HepG2 (cell line): ENCODE results near the gene AFDN. TPM values are rescaled to one million over a fixed set of nuclear protein-coding genes. Genes with fewer than 3 reads are reported as not detected.

Experiments
- ATAC-seq: fragments of 200-7000 bp; cut with Tn5 transposase; 3 replicates; pipeline ENCODE4 v1.9.1; 2020; ENCODE audit warnings: mild to moderate bottlenecking, moderate library complexity
- BruUV-seq: library from RNA; stranded (reverse); fragments of 400-500 nt; replicated peaks from 2 replicates; lab custom pipeline; 2021; lab: Mats Ljungman, UMichigan
- CTCF ChIA-PET: fragments of 300-600 bp; formaldehyde crosslinking; extraction: SDS; loops from one replicate; lab custom pipeline; 2021; ENCODE audit warnings: low total read pairs, inconsistent platforms, low intra/inter-chr PET ratio; lab: Yijun Ruan, JAX
- POLR2A ChIA-PET: fragments of 350-600 bp; sonication (Branson Sonifier 250); formaldehyde crosslinking; loops from one replicate; lab custom pipeline; 2020; ENCODE audit warnings: antibody characterized with exemption, inconsistent platforms; lab: Yijun Ruan, JAX
- DNase-seq: peaks from one replicate; pipeline ENCODE4 v3.0.0-alpha.2; 2015; ENCODE audit warnings: low spot score
- FAIRE-seq: peaks from 3 replicates; lab custom pipeline; 2011; peaks lifted over from hg19 to GRCh38; lab: Jason Lieb, UNC
- H2AFZ ChIP-seq: one replicate; pipeline ENCODE4 v1.6.1; 2011; ENCODE audit warnings: low read length, inconsistent platforms
- H3K27ac ChIP-seq: fragments of 300-600 bp; 3 replicates; pipeline ENCODE4 v1.8.0; 2011; ENCODE audit warnings: mixed run types, mild to moderate bottlenecking, mixed read lengths, low read length, inconsistent platforms; ENCODE audit not compliant: insufficient read depth; ENCODE audit errors: extremely low read length
- H3K27me3 ChIP-seq, 2 experiments: fragments of 200-600 bp in 1 of 2; 2 replicates in 1 of 2; 3 replicates in 1 of 2; pipeline versions ENCODE4 v1.6.0 to v1.8.0; 2011; ENCODE audit warnings: low read length in 2 of 2, mild to moderate bottlenecking in 2 of 2, moderate library complexity in 2 of 2, inconsistent platforms in 1 of 2; ENCODE audit not compliant: insufficient read depth in 2 of 2, control insufficient read depth in 1 of 2
- H3K36me3 ChIP-seq, 2 experiments: fragments of 200-600 bp in 1 of 2; replicated peaks in 1 of 2; 2 replicates in 1 of 2; 3 replicates in 1 of 2; pipeline versions ENCODE4 v1.5.1 to v1.8.0; 2011; ENCODE audit warnings: low read length in 2 of 2, inconsistent platforms in 1 of 2; ENCODE audit not compliant: insufficient read depth in 2 of 2, control insufficient read depth in 1 of 2
- H3K4me1 ChIP-seq: 2 replicates; pipeline ENCODE4 v1.5.1; 2012; ENCODE audit warnings: low read length, inconsistent platforms; ENCODE audit not compliant: insufficient read depth
- H3K4me2 ChIP-seq: 2 replicates; pipeline ENCODE4 v1.6.0; 2011; ENCODE audit warnings: low read depth, low read length, inconsistent platforms
- H3K4me3 ChIP-seq, 3 experiments: fragments of 200-600 bp in 1 of 3; sonication (generic), shearing (Covaris generic) in 1 of 3; replicated peaks in 1 of 3; 2 replicates each; pipeline ENCODE4 v1.5.1; 2011 to 2016; ENCODE audit warnings: low read length in 3 of 3, inconsistent platforms in 2 of 3, low read depth in 2 of 3, mild to moderate bottlenecking in 2 of 3, control low read depth in 1 of 3, mixed read lengths in 1 of 3; ENCODE audit not compliant: insufficient read depth in 1 of 3
- H3K79me2 ChIP-seq: one replicate; pipeline ENCODE4 v1.6.1; 2011; ENCODE audit warnings: low read length, inconsistent platforms; ENCODE audit not compliant: insufficient read depth
- H3K9ac ChIP-seq: 2 replicates; pipeline ENCODE4 v1.6.0; 2011; ENCODE audit warnings: mild to moderate bottlenecking, low read depth, low read length, inconsistent platforms; ENCODE audit not compliant: insufficient read depth
- H3K9me3 ChIP-seq: 2 replicates; pipeline ENCODE4 v1.5.1; 2012; ENCODE audit warnings: mild to moderate bottlenecking, low read length
- H4K20me1 ChIP-seq: 2 replicates; pipeline ENCODE4 v1.6.0; 2011; ENCODE audit warnings: inconsistent platforms, mild to moderate bottlenecking, low read length, moderate library complexity; ENCODE audit not compliant: insufficient read depth
- NR2C2 ChIP-seq: sonication (generic); formaldehyde crosslinking; IDR thresholded peaks from 2 replicates; pipeline ENCODE4 v1.4.0; 2020; ENCODE audit warnings: missing genetic modification reagents, mild to moderate bottlenecking, moderate library complexity, borderline replicate concordance
- SMARCE1 ChIP-seq: fragments of 450-650 bp; IDR thresholded peaks from 2 replicates; pipeline ENCODE4 v1.6.1; 2017; ENCODE audit warnings: borderline replicate concordance
- ZMYM4 ChIP-seq: sonication (generic); formaldehyde crosslinking; IDR thresholded peaks from 2 replicates; pipeline ENCODE4 v1.8.1; 2023; ENCODE audit warnings: mild to moderate bottlenecking, missing genetic modification reagents
- ZNF282 ChIP-seq: fragments of 450-650 bp; IDR thresholded peaks from 2 replicates; pipeline ENCODE4 v1.6.1; 2018; ENCODE audit not compliant: partially characterized antibody
- ZNF350 ChIP-seq: sonication (generic); formaldehyde crosslinking; IDR thresholded peaks from 2 replicates; pipeline ENCODE4 v1.4.0; 2020; ENCODE audit warnings: mild to moderate bottlenecking, low read depth, missing genetic modification reagents, borderline replicate concordance
- ZNF724P ChIP-seq: sonication (generic); formaldehyde crosslinking; IDR thresholded peaks from 2 replicates; pipeline ENCODE4 v1.8.0; 2022; ENCODE audit warnings: missing genetic modification reagents, borderline replicate concordance
- WGBS: methylation state at CpG from one replicate; pipeline ENCODE4 v1.1.6; 2017; ENCODE audit warnings: low lambda C conversion rate; 5-methylcytosine and 5-hydroxymethylcytosine counted together
- in situ Hi-C: cut with HindIII; loops from 2 replicates; pipeline ENCODE4 v1.10.0; 2017; ENCODE audit warnings: low pct_unique_long_range_greater_than_20kb; ENCODE audit not compliant: extremely low pct_ligation_motif_present
- intact Hi-C: fragments of 100-400 bp; cut with micrococcal nuclease; formaldehyde crosslinking; loops from one replicate; pipeline ENCODE4 v1.10.0; 2022; ENCODE audit not compliant: unreplicated experiment
- polyA plus RNA-seq, 8 experiments: library from polyadenylated mRNA; depleted of rRNA in 3 of 8; stranded (reverse) in 7 of 8; unstranded in 1 of 8; fragments of >200 nt; fragmentation: Illumina TruSeq in 4 of 8; extraction: Trizol in 4 of 8; gene quantifications; 2 replicates each; pipeline versions ENCODE4 v1.2.1 to v1.2.3, GENCODE V29; 2011 to 2016; ENCODE audit warnings: low read depth in 4 of 8, missing spikeins in 1 of 8, mixed read lengths in 1 of 8; ENCODE audit not compliant: insufficient read depth in 1 of 8
- total RNA-seq, 5 experiments: library from RNA; depleted of rRNA; stranded (reverse); fragments of >200 nt; fragmentation: Illumina TruSeq; extraction: Trizol; gene quantifications; 2 replicates each; pipeline ENCODE4 v1.2.3, GENCODE V29; 2016; ENCODE audit warnings: low read depth in 1 of 5
- TF ChIP-seq, protein P1 (sequence below): sonication (generic); formaldehyde crosslinking; IDR thresholded peaks from 2 replicates; pipeline ENCODE4 v1.5.0; 2020; ENCODE audit warnings: missing genetic modification reagents
- TF ChIP-seq, protein P2 (sequence below): conservative IDR thresholded peaks from 2 replicates; pipeline ENCODE4 v1.6.1; 2018; ENCODE audit warnings: missing genetic modification reagents
- TF ChIP-seq, protein P3 (sequence below): sonication (generic); formaldehyde crosslinking; IDR thresholded peaks from 2 replicates; pipeline ENCODE4 v1.9.0; 2021; ENCODE audit warnings: missing genetic modification reagents, borderline replicate concordance

AFDN gene
- total and polyA plus RNA-seq, 2 of the 13 experiments (the other 11 are each of a cell fraction or from before 2014, with no cell fraction given), result 136 to 151 TPM

DNA sequence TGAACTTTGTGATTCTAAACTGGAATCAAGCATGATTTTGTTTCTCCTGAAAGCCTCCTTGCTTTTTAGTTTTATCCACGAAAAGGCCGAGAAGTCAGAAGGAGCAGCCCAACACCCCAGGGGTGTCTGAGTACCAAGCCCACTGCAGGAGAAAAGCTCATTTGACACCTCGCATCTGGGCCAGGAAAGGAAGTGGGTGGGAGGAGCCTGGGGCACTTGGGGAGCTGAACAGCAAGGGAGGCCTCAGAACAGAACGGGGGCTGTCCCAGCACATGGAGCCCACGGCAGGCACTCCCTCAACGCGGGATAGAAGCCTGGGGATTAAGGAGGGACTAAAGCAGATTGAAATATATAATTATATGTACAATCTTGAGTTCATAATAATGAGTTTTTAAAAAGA, 177.3 kb downstream of the AFDN start:
- CTCF ChIA-PET, result no interaction called here
- FAIRE-seq (no peak), ATAC-seq (no peak), DNase-seq (no peak)
- Histone ChIP-seq H3K9me3 (no peaks in the 10 kb centered on the region), H3K4me1 (no peaks in the 10 kb centered on the region), H3K9ac (no peak overlapping the region), H3K36me3 (no peaks in the 10 kb centered on the region), H4K20me1 (no peaks in the 10 kb centered on the region), H3K27me3 (peaks cover 0 to 29% of the 10 kb centered on the region in 2 experiments; a peak in 4 of 5 replicates), H3K4me3 (no peak overlapping the region), H3K4me2 (no peak overlapping the region), H3K27ac (no peak overlapping the region), H3K79me2 (no peaks in the 10 kb centered on the region), H2AFZ (no peak overlapping the region)
- intact Hi-C loops (no loop called here), in situ Hi-C loops (no loop called here)
- POLR2A ChIA-PET, result no interaction called here
- 51% methylated on average over 7 of the region's 7 CpGs for WGBS
- BruUV-seq, result no TSS peak
- TF ChIP-seq NR2C2 (CRISPR knock-in tag), result no peak

GRCh38 chr6:168004945-168005344, 178.2 kb downstream of the AFDN start:
- Histone ChIP-seq H3K9me3 (no peaks in the 10 kb centered on the region), H2AFZ (no peak overlapping the region), H3K9ac (no peak overlapping the region), H4K20me1 (no peaks in the 10 kb centered on the region), H3K27ac (no peak overlapping the region), H3K36me3 (no peaks in the 10 kb centered on the region), H3K4me2 (no peak overlapping the region), H3K79me2 (no peaks in the 10 kb centered on the region), H3K4me3 (no peak overlapping the region), H3K27me3 (peaks cover 0 to 22% of the 10 kb centered on the region in 2 experiments; a peak in 4 of 5 replicates), H3K4me1 (no peaks in the 10 kb centered on the region)
- intact Hi-C loops (no loop called here), in situ Hi-C loops (no loop called here)
- POLR2A ChIA-PET, result no interaction called here
- 51% methylated on average over 11 of the region's 11 CpGs for whole genome bisulfite sequencing
- no TSS peak for BruUV-seq
- FAIRE-seq, result no peak
- no peak for DNase-seq
- CTCF ChIA-PET, result no interaction called here
- ATAC-seq, result no peak; the same call in 2 of the 3 replicates
- TF ChIP-seq ZNF724P (no peak), ZNF282 (no peak), SMARCE1 (no peak), ZNF350 (CRISPR knock-in tag) (no peak), ZMYM4 (no peak)
- TF ChIP-seq, protein P1, sequence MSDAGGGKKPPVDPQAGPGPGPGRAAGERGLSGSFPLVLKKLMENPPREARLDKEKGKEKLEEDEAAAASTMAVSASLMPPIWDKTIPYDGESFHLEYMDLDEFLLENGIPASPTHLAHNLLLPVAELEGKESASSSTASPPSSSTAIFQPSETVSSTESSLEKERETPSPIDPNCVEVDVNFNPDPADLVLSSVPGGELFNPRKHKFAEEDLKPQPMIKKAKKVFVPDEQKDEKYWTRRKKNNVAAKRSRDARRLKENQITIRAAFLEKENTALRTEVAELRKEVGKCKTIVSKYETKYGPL (CRISPR knock-in tag), result no peak
- TF ChIP-seq, protein P2, sequence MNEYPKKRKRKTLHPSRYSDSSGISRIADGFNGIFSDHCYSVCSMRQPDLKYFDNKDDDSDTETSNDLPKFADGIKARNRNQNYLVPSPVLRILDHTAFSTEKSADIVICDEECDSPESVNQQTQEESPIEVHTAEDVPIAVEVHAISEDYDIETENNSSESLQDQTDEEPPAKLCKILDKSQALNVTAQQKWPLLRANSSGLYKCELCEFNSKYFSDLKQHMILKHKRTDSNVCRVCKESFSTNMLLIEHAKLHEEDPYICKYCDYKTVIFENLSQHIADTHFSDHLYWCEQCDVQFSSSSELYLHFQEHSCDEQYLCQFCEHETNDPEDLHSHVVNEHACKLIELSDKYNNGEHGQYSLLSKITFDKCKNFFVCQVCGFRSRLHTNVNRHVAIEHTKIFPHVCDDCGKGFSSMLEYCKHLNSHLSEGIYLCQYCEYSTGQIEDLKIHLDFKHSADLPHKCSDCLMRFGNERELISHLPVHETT, result no peak
- TF ChIP-seq, protein P3, sequence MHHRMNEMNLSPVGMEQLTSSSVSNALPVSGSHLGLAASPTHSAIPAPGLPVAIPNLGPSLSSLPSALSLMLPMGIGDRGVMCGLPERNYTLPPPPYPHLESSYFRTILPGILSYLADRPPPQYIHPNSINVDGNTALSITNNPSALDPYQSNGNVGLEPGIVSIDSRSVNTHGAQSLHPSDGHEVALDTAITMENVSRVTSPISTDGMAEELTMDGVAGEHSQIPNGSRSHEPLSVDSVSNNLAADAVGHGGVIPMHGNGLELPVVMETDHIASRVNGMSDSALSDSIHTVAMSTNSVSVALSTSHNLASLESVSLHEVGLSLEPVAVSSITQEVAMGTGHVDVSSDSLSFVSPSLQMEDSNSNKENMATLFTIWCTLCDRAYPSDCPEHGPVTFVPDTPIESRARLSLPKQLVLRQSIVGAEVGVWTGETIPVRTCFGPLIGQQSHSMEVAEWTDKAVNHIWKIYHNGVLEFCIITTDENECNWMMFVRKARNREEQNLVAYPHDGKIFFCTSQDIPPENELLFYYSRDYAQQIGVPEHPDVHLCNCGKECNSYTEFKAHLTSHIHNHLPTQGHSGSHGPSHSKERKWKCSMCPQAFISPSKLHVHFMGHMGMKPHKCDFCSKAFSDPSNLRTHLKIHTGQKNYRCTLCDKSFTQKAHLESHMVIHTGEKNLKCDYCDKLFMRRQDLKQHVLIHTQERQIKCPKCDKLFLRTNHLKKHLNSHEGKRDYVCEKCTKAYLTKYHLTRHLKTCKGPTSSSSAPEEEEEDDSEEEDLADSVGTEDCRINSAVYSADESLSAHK (CRISPR knock-in tag), result no peak
